CD4-positive, alpha-beta memory T cell (primary cell): ENCODE results near the gene PRR22. TPM values are rescaled to one million over a fixed set of nuclear protein-coding genes. Genes with fewer than 3 reads are reported as not detected.
"Not testable (repeated sequence)": the region's sequence is repeated elsewhere in the genome, so short reads cannot be mapped to it uniquely, and the experiment has no call there.

ENCODE experiments used
- CTCF ChIA-PET: fragments of 350-600 bp; sonication (Branson Sonifier 250); formaldehyde crosslinking; loops from one replicate; lab custom pipeline; 2021; ENCODE audit warnings: inconsistent platforms; ENCODE audit not compliant: partially characterized antibody; lab: Charles Lee
- POLR2A ChIA-PET: fragments of 350-600 bp; sonication (Branson Sonifier 250); formaldehyde crosslinking; loops from one replicate; lab custom pipeline; 2021; ENCODE audit not compliant: partially characterized antibody; lab: Charles Lee
- DNase-seq, 5 donors: peaks; one replicate each; pipeline versions ENCODE4 v3.0.0 to v3.0.0-alpha.2; 2020 to 2022; ENCODE audit warnings: mixed read lengths in 1 of 5
- H3K27ac ChIP-seq: one replicate; pipeline ENCODE4 v1.7.0; 2013; ENCODE audit warnings: low read depth, low read length
- H3K27me3 ChIP-seq: 2 replicates; pipeline ENCODE4 v1.7.0; 2013; ENCODE audit warnings: mild to moderate bottlenecking, low read length, moderate library complexity; ENCODE audit not compliant: insufficient read depth
- H3K36me3 ChIP-seq: 2 replicates; pipeline ENCODE4 v1.7.0; 2013; ENCODE audit warnings: mild to moderate bottlenecking, low read length, moderate library complexity; ENCODE audit not compliant: insufficient read depth
- H3K4me1 ChIP-seq: 2 replicates; pipeline ENCODE4 v1.7.0; 2013; ENCODE audit warnings: mild to moderate bottlenecking, low read length, moderate library complexity; ENCODE audit not compliant: insufficient read depth
- H3K4me3 ChIP-seq, 2 donors: one replicate each; pipeline ENCODE4 v1.7.0; 2013; ENCODE audit warnings: low read length in 2 of 2, mild to moderate bottlenecking in 1 of 2
- H3K9me3 ChIP-seq, 2 donors: one replicate each; pipeline ENCODE4 v1.7.0; 2013; ENCODE audit warnings: low read length in 2 of 2, control low read depth in 1 of 2; ENCODE audit not compliant: control insufficient read depth in 1 of 2
- H3K27ac Mint-ChIP-seq, 7 donors: one replicate each; pipeline ENCODE4 v1.8.0; 2020 to 2021; ENCODE audit warnings: mixed read lengths in 7 of 7, mild to moderate bottlenecking in 6 of 7, inconsistent platforms in 3 of 7, moderate library complexity in 3 of 7
- H3K27me3 Mint-ChIP-seq, 2 donors: one replicate each; pipeline ENCODE4 v1.8.0; 2020 to 2021; ENCODE audit warnings: mixed read lengths in 2 of 2
- H3K36me3 Mint-ChIP-seq, 2 donors: one replicate each; pipeline ENCODE4 v1.8.0; 2020 to 2021; ENCODE audit warnings: mixed read lengths in 2 of 2, inconsistent platforms in 1 of 2, mild to moderate bottlenecking in 1 of 2
- H3K4me1 Mint-ChIP-seq, 4 donors: one replicate each; pipeline ENCODE4 v1.8.0; 2020 to 2021; ENCODE audit warnings: mixed read lengths in 4 of 4, mild to moderate bottlenecking in 1 of 4
- H3K4me3 Mint-ChIP-seq, 8 donors: one replicate each; pipeline ENCODE4 v1.8.0; 2020 to 2021; ENCODE audit warnings: mixed read lengths in 8 of 8, mild to moderate bottlenecking in 7 of 8, moderate library complexity in 6 of 8, inconsistent platforms in 3 of 8
- H3K9me3 Mint-ChIP-seq, 8 donors: one replicate each; pipeline ENCODE4 v1.8.0; 2020 to 2021; ENCODE audit warnings: mixed read lengths in 8 of 8, mild to moderate bottlenecking in 5 of 8, inconsistent platforms in 3 of 8, moderate library complexity in 1 of 8
- intact Hi-C: fragments of 100-400 bp; cut with micrococcal nuclease; formaldehyde crosslinking; loops from one replicate; pipeline ENCODE4 v1.15.1; 2023
- polyA plus RNA-seq, 2 donors: library from polyadenylated mRNA; unstranded; fragments of 300-500 nt; fragmentation: Illumina TruSeq; gene quantifications; one replicate each; pipeline ENCODE4 v1.2.3, GENCODE V29; 2021
- total RNA-seq, 2 experiments: library from RNA; stranded (reverse); gene quantifications; one replicate each; pipeline ENCODE4 v1.2.3, GENCODE V29; 2021

Gene PRR22
- total and polyA plus RNA-seq, 4 experiments from 2014 or later, result 5.9 to 6.6 TPM; not detected in 2

DNA sequence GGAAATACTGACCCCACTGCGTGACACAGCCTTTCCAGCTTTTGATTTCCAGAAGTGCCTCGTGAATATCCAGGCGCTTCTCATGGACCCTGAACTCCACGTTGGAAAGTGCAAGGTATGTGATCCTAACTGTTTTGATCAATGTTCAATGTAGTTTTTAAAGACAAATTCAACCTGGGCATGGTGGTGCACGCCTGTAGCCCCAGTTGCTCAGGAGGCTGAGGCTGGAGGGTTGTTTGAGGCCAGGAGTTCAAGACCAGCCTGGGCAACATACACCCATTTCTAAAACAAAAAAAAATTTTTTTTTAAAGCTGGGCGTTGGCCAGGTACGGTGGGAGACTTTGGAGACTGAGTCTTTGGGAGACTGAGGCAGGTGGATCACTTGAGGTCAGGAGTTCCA, 32.8 kb downstream of the PRR22 start:
- POLR2A ChIA-PET, result no interaction called here
- intact Hi-C loops, result no loop called here

DNA sequence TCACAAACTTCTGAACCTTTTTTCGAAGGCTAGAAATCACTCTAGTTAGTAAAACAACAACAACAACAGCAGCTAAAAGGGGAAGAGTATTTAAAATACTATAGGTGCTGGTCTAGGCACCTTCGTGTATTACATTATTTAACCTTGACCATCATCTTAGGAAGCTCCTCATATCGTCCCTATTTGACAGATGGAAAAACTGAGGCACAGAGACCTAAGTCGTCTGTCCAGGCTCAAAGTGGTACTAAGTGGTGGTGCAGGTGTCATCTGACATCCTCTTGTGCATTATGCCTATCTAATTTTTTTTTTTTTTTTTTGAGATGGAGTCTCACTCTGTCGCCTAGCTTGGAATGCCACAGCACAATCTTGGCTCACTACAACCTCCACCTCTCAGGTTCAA, 35.0 kb downstream of the PRR22 start:
- H3K4me1 ChIP-seq, result no peaks in the 10 kb centered on the region
- no peak for DNase-seq
- H3K4me3 ChIP-seq, result no peak overlapping the region
- H3K9me3 ChIP-seq, result no peaks in the 10 kb centered on the region
- H3K27me3 ChIP-seq, result no peaks in the 10 kb centered on the region
- Mint-ChIP-seq H3K27me3 (peaks cover 0 to 4% of the 10 kb centered on the region in 2 donors), H3K36me3 (no peaks in the 10 kb centered on the region), H3K9me3 (no peaks in the 10 kb centered on the region), H3K27ac (no peak overlapping the region), H3K4me3 (no peak overlapping the region), H3K4me1 (no peaks in the 10 kb centered on the region)
- H3K27ac ChIP-seq, result no peak overlapping the region
- intact Hi-C loops, result no loop called here
- ChIA-PET CTCF (interaction anchor here (0.9 kb wide), 1 partner anchor 8 kb away, joined by 3 read pairs; no protein-coding TSS in a partner anchor), POLR2A (no interaction called here)
- no peaks in the 10 kb centered on the region for H3K36me3 ChIP-seq

More for the DNA sequence above, 32.8 kb downstream of the PRR22 start:
- Histone ChIP-seq H3K9me3 (no peaks in the 10 kb centered on the region), H3K36me3 (no peaks in the 10 kb centered on the region), H3K27me3 (no peaks in the 10 kb centered on the region), H3K4me1 (no peaks in the 10 kb centered on the region), H3K27ac (no peak overlapping the region), H3K4me3 (no peak overlapping the region)
- Mint-ChIP-seq H3K4me1 (no peaks in the 10 kb centered on the region), H3K36me3 (no peaks in the 10 kb centered on the region), H3K9me3 (no peaks in the 10 kb centered on the region), H3K27me3 (peaks cover 1 to 4% of the 10 kb centered on the region in 2 donors), H3K4me3 (no peak overlapping the region), H3K27ac (no peak overlapping the region)
- no peak for DNase-seq
- CTCF ChIA-PET, result no interaction called here

DNA sequence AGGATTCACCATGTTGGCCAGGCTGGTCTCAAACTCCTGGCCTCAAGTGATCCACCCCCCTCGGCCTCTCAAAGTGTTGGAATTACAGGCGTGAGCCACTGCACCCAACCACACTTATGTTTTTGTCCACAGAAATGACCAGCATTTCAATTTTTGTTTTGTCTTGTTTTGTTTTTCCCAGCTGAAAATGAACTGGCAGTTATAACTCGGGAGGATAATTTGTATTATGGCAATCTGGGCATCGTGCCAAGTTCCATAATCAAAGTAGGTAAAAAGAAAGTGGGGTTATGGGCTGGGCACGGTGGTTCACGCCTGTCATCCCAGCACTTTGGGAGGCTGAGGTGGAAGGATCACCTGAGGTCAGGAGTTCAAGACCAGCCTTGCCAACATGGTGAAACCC, 35.6 kb downstream of the PRR22 start:
- H3K4me3 ChIP-seq, DNase-seq, H3K4me3 Mint-ChIP-seq, H3K4me1 Mint-ChIP-seq, H3K27me3 ChIP-seq, H3K9me3 Mint-ChIP-seq, intact Hi-C loops, POLR2A ChIA-PET, CTCF ChIA-PET, H3K36me3 Mint-ChIP-seq, H3K27ac Mint-ChIP-seq, H3K9me3 ChIP-seq, H3K27ac ChIP-seq, H3K27me3 Mint-ChIP-seq, H3K4me1 ChIP-seq, H3K36me3 ChIP-seq: not testable (repeated sequence)

DNA sequence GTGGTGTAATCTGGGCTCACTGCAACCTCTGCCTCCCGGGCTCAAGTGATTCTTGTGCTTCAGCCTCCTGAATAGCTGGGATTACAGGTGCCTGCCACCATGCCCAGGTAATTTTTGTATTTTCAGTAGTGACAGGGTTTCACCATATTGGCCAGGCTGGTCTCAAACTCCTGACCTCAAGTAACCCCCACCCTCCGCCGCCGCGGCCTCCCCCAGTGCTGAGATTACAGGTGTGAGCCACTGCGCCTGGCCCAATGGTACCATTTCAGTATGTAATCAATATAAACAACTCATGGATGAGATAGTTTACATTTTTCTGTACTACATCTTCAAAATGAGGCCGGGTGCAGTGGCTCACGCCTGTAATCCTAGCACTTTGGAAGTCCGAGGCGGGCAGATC, 39.5 kb downstream of the PRR22 start:
- H3K4me3 Mint-ChIP-seq, H3K36me3 Mint-ChIP-seq, H3K9me3 Mint-ChIP-seq, H3K4me1 Mint-ChIP-seq, H3K27ac Mint-ChIP-seq, H3K9me3 ChIP-seq, H3K27me3 ChIP-seq, H3K36me3 ChIP-seq, H3K27me3 Mint-ChIP-seq, intact Hi-C loops, H3K27ac ChIP-seq, H3K4me3 ChIP-seq, H3K4me1 ChIP-seq, POLR2A ChIA-PET, CTCF ChIA-PET, DNase-seq: not testable (repeated sequence)

DNA sequence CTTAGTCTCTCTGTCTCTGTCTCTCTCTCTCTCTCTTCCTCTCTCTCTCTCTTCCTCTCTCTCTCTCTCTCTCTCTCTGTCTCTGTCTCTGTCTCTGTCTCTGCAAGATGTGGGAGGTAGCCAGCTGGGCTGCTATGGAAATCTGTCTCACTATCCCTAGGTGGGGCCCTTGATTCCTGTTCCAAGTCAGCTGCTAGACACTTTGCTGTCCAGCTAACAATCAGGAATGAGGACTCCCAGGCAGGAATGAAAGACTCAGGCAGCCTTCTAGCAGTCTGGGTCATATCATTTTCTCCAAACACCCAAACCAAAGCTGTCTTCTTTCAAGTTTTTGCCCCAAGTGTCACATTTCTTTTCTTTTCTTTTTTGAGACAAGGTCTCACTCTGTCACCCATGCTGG, 40.9 kb downstream of the PRR22 start:
- no peak for DNase-seq
- Mint-ChIP-seq H3K36me3 (no peaks in the 10 kb centered on the region), H3K4me3 (no peak overlapping the region), H3K27ac (no peak overlapping the region), H3K27me3 (peaks cover 2 to 3% of the 10 kb centered on the region in 2 donors), H3K4me1 (peaks cover 0 to 4% (median 0%) of the 10 kb centered on the region in 4 donors), H3K9me3 (no peaks in the 10 kb centered on the region)
- H3K9me3 ChIP-seq, result no peaks in the 10 kb centered on the region
- no peaks in the 10 kb centered on the region for H3K27me3 ChIP-seq
- intact Hi-C loops, result no loop called here
- no peak overlapping the region for H3K27ac ChIP-seq
- CTCF ChIA-PET, result no interaction called here
- H3K4me3 ChIP-seq, result no peak overlapping the region
- POLR2A ChIA-PET, result no interaction called here
- H3K36me3 ChIP-seq, result no peaks in the 10 kb centered on the region
- no peaks in the 10 kb centered on the region for H3K4me1 ChIP-seq

DNA sequence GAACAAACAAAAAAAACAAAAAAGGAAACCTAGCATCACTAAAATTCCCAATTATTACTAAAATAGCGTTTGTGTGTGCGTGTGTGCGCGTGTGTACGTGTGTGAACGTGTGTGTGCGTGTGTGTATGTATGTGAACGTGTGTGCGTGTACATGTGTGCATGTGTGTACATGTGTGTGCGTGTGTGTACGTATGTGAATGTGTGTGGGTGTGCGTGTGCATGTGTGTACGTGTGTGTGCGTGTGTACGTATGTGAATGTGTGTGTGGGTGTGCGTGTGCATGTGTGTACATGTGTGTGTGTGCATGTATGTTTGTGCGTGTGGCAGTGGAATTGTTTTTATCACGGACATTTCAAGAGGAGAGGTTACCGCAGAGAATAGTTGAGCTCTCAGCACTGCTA, 42.5 kb downstream of the PRR22 start:
- H3K4me1 Mint-ChIP-seq, result peaks cover 0 to 4% (median 0%) of the 10 kb centered on the region in 4 donors
- no peak for DNase-seq
- Histone ChIP-seq H3K4me1 (no peaks in the 10 kb centered on the region), H3K36me3 (no peaks in the 10 kb centered on the region), H3K4me3 (no peak overlapping the region), H3K27ac (no peak overlapping the region), H3K27me3 (no peaks in the 10 kb centered on the region), H3K9me3 (no peaks in the 10 kb centered on the region)
- H3K36me3 Mint-ChIP-seq, result no peaks in the 10 kb centered on the region
- H3K27ac Mint-ChIP-seq, result no peak overlapping the region
- no peak overlapping the region for H3K4me3 Mint-ChIP-seq
- H3K9me3 Mint-ChIP-seq, result no peaks in the 10 kb centered on the region
- peaks cover 2 to 3% of the 10 kb centered on the region in 2 donors for H3K27me3 Mint-ChIP-seq
- intact Hi-C loops, result no loop called here
- ChIA-PET CTCF (no interaction called here), POLR2A (no interaction called here)

DNA sequence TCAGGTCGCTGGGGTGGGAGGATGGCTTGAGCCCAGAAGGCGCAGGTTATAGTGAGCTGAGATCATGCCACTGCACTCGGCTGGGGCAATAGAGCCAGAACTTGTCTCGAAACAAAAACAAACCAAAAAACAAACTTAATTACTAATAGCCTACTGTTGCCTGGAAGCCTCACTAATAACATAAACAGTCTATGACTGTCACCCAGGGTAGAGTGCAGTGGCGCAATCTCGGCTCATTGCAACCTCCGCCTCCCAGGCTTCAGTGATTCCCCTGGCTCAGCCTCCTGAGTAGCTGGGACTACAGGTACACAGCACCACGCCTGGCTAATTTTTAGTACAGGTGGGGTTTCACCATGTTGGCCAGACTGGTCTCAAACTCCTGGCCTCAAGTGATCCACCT, 46.1 kb downstream of the PRR22 start:
- no peaks in the 10 kb centered on the region for H3K27me3 ChIP-seq
- ChIA-PET POLR2A (no interaction called here), CTCF (interaction anchor here (0.7 kb wide), 1 partner anchor 239 kb away, joined by 3 read pairs; no protein-coding TSS in a partner anchor)
- Mint-ChIP-seq H3K36me3 (no peaks in the 10 kb centered on the region), H3K4me3 (no peak overlapping the region), H3K27ac (no peak overlapping the region), H3K4me1 (peaks cover 0 to under 1% (median 0%) of the 10 kb centered on the region in 4 donors), H3K27me3 (no peaks in the 10 kb centered on the region), H3K9me3 (no peaks in the 10 kb centered on the region)
- no peaks in the 10 kb centered on the region for H3K9me3 ChIP-seq
- no peak overlapping the region for H3K27ac ChIP-seq
- no peaks in the 10 kb centered on the region for H3K36me3 ChIP-seq
- intact Hi-C loops, result no loop called here
- DNase-seq, result no peak
- no peak overlapping the region for H3K4me3 ChIP-seq
- no peaks in the 10 kb centered on the region for H3K4me1 ChIP-seq

DNA sequence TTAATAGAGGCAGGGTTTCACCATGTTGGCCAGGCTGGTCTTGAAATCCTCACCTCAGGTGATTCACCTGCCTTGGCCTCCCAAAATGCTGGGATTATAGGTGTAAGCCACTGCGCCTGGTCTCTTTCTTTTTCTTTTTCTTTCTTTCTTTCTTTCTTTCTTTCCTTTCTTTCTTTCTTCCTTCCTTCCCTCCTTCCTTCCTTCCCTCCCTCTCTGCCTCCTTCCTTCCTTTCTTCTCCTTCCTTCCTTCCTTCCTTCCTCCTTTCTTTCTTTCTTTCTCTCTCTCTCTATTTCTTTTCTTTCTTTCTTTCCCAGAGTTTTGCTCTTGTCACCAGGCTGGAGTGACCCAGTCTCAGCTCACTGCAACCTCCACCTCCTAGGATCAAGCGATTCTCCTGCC, 51.4 kb downstream of the PRR22 start:
- H3K4me3 Mint-ChIP-seq, H3K9me3 Mint-ChIP-seq, H3K27me3 ChIP-seq, H3K27ac Mint-ChIP-seq, CTCF ChIA-PET, intact Hi-C loops, H3K27me3 Mint-ChIP-seq, H3K36me3 ChIP-seq, H3K4me1 Mint-ChIP-seq, H3K36me3 Mint-ChIP-seq, POLR2A ChIA-PET, H3K4me1 ChIP-seq, H3K4me3 ChIP-seq, DNase-seq, H3K9me3 ChIP-seq, H3K27ac ChIP-seq: not testable (repeated sequence)
